Endothelial cell of umbilical vein (primary cell): Measurements from ENCODE around the gene EPC2. TPM values are rescaled to one million over a fixed set of nuclear protein-coding genes. Genes with fewer than 3 reads are reported as not detected.

Experiments
- BruUV-seq: library from RNA; stranded (reverse); fragments of 400-500 nt; replicated peaks from 2 replicates; lab custom pipeline; 2021; lab: Mats Ljungman, UMichigan
- CTCF ChIA-PET: fragments of 300-600, 350-600 bp; sonication (Branson Sonifier 250); formaldehyde crosslinking; loops from one replicate; lab custom pipeline; 2021; ENCODE audit warnings: antibody characterized with exemption, inconsistent platforms; lab: Charles Lee
- POLR2A ChIA-PET: fragments of 300-600, 350-600 bp; sonication (Branson Sonifier 250); formaldehyde crosslinking; loops from one replicate; lab custom pipeline; 2021; ENCODE audit warnings: antibody characterized with exemption, inconsistent platforms; lab: Charles Lee
- DNase-seq: peaks from one replicate; pipeline ENCODE4 v3.0.0-alpha.2; 2011; ENCODE audit warnings: low read depth, low spot score
- FAIRE-seq: peaks from 2 replicates; lab custom pipeline; 2011; peaks lifted over from hg19 to GRCh38; lab: Jason Lieb, UNC
- H2AFZ ChIP-seq: 2 replicates; pipeline ENCODE4 v1.6.0; 2012; ENCODE audit warnings: low read depth, low read length, control low read depth, inconsistent platforms
- H3K27ac ChIP-seq: 2 replicates; pipeline ENCODE4 v1.5.1; 2011; ENCODE audit warnings: low read depth, mild to moderate bottlenecking, control low read depth, low read length, moderate library complexity; ENCODE audit not compliant: insufficient read depth
- H3K27me3 ChIP-seq, 2 experiments: 2 replicates each; pipeline versions ENCODE4 v1.6.0 to v1.6.1; 2011; ENCODE audit warnings: low read length in 2 of 2, mixed read lengths in 1 of 2; ENCODE audit not compliant: control insufficient read depth in 2 of 2, insufficient read depth in 2 of 2
- H3K36me3 ChIP-seq, 2 experiments: 2 replicates in 1 of 2; 3 replicates in 1 of 2; pipeline ENCODE4 v1.5.1; 2011; ENCODE audit warnings: low read length in 2 of 2, mild to moderate bottlenecking in 1 of 2, moderate library complexity in 1 of 2; ENCODE audit not compliant: control insufficient read depth in 2 of 2, insufficient read depth in 2 of 2; ENCODE audit errors: extremely low read depth in 1 of 2
- H3K4me1 ChIP-seq: 3 replicates; pipeline ENCODE4 v1.5.1; 2011; ENCODE audit warnings: mild to moderate bottlenecking, low read length; ENCODE audit not compliant: control insufficient read depth, insufficient read depth; ENCODE audit errors: extremely low read depth
- H3K4me2 ChIP-seq: 2 replicates; pipeline ENCODE4 v1.6.1; 2011; ENCODE audit warnings: low read length, control low read depth, mixed read lengths; ENCODE audit not compliant: insufficient read depth
- H3K4me3 ChIP-seq, 3 experiments: fragments of 200-600 bp in 1 of 3; sonication (generic), shearing (Covaris generic) in 1 of 3; replicated peaks in 1 of 3; 2 replicates each; pipeline ENCODE4 v1.5.1; 2011 to 2016; ENCODE audit warnings: control low read depth in 3 of 3, low read length in 3 of 3, mild to moderate bottlenecking in 2 of 3, inconsistent platforms in 1 of 3, low read depth in 1 of 3, moderate library complexity in 1 of 3; ENCODE audit not compliant: insufficient read depth in 1 of 3
- H3K79me2 ChIP-seq: 2 replicates; pipeline ENCODE4 v1.6.0; 2012; ENCODE audit warnings: low read length, inconsistent platforms; ENCODE audit not compliant: control insufficient read depth, insufficient read depth
- H3K9ac ChIP-seq: replicated peaks from 2 replicates; pipeline ENCODE3; 2011; ENCODE audit warnings: low read length, control low read depth; ENCODE audit not compliant: insufficient read depth; ENCODE audit errors: extremely low read depth
- H3K9me1 ChIP-seq: replicated peaks from 3 replicates; pipeline ENCODE4 v1.6.0; 2011; ENCODE audit warnings: mild to moderate bottlenecking, low read length; ENCODE audit not compliant: control insufficient read depth, insufficient read depth; ENCODE audit errors: extremely low read depth
- H3K9me3 ChIP-seq: replicated peaks from 2 replicates; pipeline ENCODE4 v1.5.1; 2012; ENCODE audit warnings: low read length, inconsistent platforms; ENCODE audit not compliant: control insufficient read depth, insufficient read depth
- H4K20me1 ChIP-seq: replicated peaks from 2 replicates; pipeline ENCODE3; 2011; ENCODE audit warnings: mild to moderate bottlenecking, low read length; ENCODE audit not compliant: control insufficient read depth, insufficient read depth; ENCODE audit errors: extremely low read depth
- EZH2 ChIP-seq: IDR thresholded peaks from 2 replicates; pipeline ENCODE4 v1.6.1; 2012; ENCODE audit warnings: borderline replicate concordance, low read depth, mild to moderate bottlenecking, moderate library complexity, low read length, inconsistent platforms; ENCODE audit not compliant: severe bottlenecking
- FOS ChIP-seq: IDR thresholded peaks from 2 replicates; pipeline ENCODE4 v1.6.1; 2011; ENCODE audit warnings: mild to moderate bottlenecking, low read length, moderate library complexity, borderline replicate concordance; ENCODE audit not compliant: insufficient read depth
- GATA2 ChIP-seq: IDR thresholded peaks from 2 replicates; pipeline ENCODE4 v1.7.0; 2011; ENCODE audit warnings: low read depth, mild to moderate bottlenecking, moderate library complexity, mixed read lengths, low read length; ENCODE audit not compliant: insufficient read length, insufficient read depth
- JUN ChIP-seq: IDR thresholded peaks from 2 replicates; pipeline ENCODE4 v1.6.1; 2011; ENCODE audit warnings: borderline replicate concordance, low read depth; ENCODE audit not compliant: insufficient read length, insufficient read depth
- MAX ChIP-seq: IDR thresholded peaks from 2 replicates; pipeline ENCODE4 v1.6.1; 2011; ENCODE audit not compliant: insufficient read depth, insufficient read length
- MYC ChIP-seq: IDR thresholded peaks from one replicate; pipeline ENCODE4 v1.6.1; 2011; ENCODE audit warnings: mild to moderate bottlenecking, low read depth, low read length
- POLR2A ChIP-seq: IDR thresholded peaks from 2 replicates; pipeline ENCODE4 v1.6.1; 2012; ENCODE audit warnings: low read depth, mild to moderate bottlenecking, control low read depth, low read length
- POLR2AphosphoS5 ChIP-seq: IDR thresholded peaks from 2 replicates; pipeline ENCODE4 v1.6.1; 2012; ENCODE audit warnings: low read depth, mild to moderate bottlenecking, control low read depth, low read length, moderate library complexity; ENCODE audit not compliant: insufficient read depth
- dilution Hi-C: fragments of 300-500 bp; cut with MboI; formaldehyde crosslinking; loops from one replicate; pipeline ENCODE4 v1.15.0; 2019; ENCODE audit warnings: low sequenced_read_pairs; ENCODE audit not compliant: extremely low pct_ligation_motif_present
- intact Hi-C: fragments of 100-400 bp; cut with micrococcal nuclease; formaldehyde crosslinking; loops from one replicate; pipeline ENCODE4 v1.10.0; 2022
- polyA plus RNA-seq, 4 experiments: library from polyadenylated mRNA; depleted of rRNA in 3 of 4; stranded (reverse) in 3 of 4; unstranded in 1 of 4; fragments of >200 nt; gene quantifications; 2 replicates each; pipeline versions ENCODE4 v1.2.1 to v1.2.3, GENCODE V29; 2011 to 2012; ENCODE audit warnings: missing spikeins in 1 of 4
- total RNA-seq: library from RNA; stranded (reverse); gene quantifications from 2 replicates; pipeline ENCODE4 v1.2.3, GENCODE V29; 2021
- TF ChIP-seq, protein P1 (sequence below), 2 donors: IDR thresholded peaks; 1 replicate in 1 of 2; 2 replicates in 1 of 2; pipeline ENCODE4 v1.5.1; 2011; ENCODE audit warnings: low read length in 2 of 2, mild to moderate bottlenecking in 2 of 2, moderate library complexity in 2 of 2, control low read depth in 1 of 2, inconsistent platforms in 1 of 2, low read depth in 1 of 2; ENCODE audit not compliant: insufficient read depth in 1 of 2; ENCODE audit errors: extremely low read depth in 1 of 2

The EPC2 gene
- total and polyA plus RNA-seq, 2 donors (not counting 3 experiments of a cell fraction or from before 2014, with no cell fraction given) = 15.1 to 25.2 TPM

DNA sequence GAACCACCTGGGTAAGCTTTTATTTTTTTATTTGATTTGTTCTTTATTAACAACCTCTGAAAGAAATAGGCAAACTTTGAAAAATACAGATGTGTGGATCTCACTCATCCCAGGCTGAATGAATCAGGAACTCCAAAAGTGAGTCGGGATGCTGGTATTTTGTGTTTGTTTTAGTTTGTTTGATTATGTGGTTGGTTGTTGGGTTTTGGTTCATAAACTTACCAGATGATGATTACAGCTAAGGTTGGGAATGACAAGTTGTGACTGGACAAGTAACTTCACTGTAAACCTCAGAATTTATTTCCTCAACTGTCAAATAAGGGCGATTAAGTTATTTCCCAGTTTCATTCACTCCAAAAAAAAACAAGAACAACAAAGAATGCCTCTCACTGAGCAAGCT is 150.0 kb downstream of the EPC2 start:
- Histone ChIP-seq H3K27me3 (peaks cover 0 to 2% of the 10 kb centered on the region in 2 experiments), H3K9me3 (no peaks in the 10 kb centered on the region), H3K4me2 (no peak overlapping the region), H2AFZ (no peak overlapping the region), H3K4me3 (no peak overlapping the region), H3K9me1 (no peaks in the 10 kb centered on the region), H3K27ac (no peak overlapping the region), H3K79me2 (no peaks in the 10 kb centered on the region), H4K20me1 (no peaks in the 10 kb centered on the region), H3K36me3 (no peaks in the 10 kb centered on the region), H3K4me1 (no peaks in the 10 kb centered on the region), H3K9ac (no peak overlapping the region)
- DNase-seq (no peak), FAIRE-seq (peak; percentile 35)
- peak; percentile 36 for TF ChIP-seq FOS
- TF ChIP-seq MYC = no peak
- ChIA-PET CTCF (no interaction called here), POLR2A (no interaction called here)
- intact Hi-C loops (no loop called here), dilution Hi-C loops (no loop called here)
- no TSS peak for BruUV-seq

DNA sequence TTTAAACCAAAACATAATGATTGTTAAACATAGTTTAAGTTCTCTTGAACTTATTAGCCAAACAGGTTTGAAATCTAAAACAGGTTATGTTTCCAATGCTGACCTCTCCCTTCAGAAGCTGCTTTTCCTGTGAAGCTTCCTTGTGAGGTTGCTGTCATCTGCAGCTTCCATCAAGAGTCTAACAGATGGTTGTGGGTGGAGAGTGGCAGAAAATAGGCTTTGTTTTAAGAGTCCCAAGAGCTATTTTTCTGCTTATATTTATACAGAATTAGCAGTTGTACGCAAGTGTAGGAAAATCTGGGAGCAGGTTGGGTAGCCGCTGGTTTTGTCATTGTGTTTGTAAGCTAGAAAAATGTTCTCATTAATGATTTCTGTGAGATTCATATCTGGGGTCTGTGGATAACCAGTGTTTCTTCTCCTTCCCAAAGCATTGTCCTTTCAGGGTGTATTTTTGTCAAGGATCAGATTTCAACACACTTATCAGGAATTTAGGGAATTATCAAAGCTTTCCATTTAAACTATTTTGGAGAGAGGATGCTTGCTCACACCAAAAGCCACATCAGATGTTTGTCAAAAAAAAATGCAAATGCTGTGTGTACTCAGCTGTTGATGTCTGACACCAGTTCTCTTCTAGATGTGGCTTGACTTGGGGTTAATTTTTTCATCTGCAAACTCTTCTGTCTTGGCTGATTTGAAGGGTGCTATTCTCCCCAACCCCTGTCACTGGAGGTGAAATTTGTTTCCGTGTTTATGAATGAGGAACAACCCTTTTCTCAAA is 152.4 kb downstream of the EPC2 start:
- BruUV-seq = no TSS peak
- intact Hi-C loops = no loop called here

More for the DNA sequence above, 152.4 kb downstream of the EPC2 start:
- H3K9me3 ChIP-seq = no peaks in the 10 kb centered on the region
- H3K4me3 ChIP-seq = no peak overlapping the region
- dilution Hi-C loops = no loop called here
- no peaks in the 10 kb centered on the region for H3K9me1 ChIP-seq
- H3K27me3 ChIP-seq = peaks cover 0 to 2% of the 10 kb centered on the region in 2 experiments
- H3K36me3 ChIP-seq = no peaks in the 10 kb centered on the region
- H3K4me2 ChIP-seq = no peak overlapping the region
- H3K79me2 ChIP-seq = no peaks in the 10 kb centered on the region
- no peak overlapping the region for H2AFZ ChIP-seq
- CTCF ChIA-PET = interaction anchor here (0.9 kb wide), 1 partner anchor 75 kb away, joined by 3 read pairs; no protein-coding TSS in a partner anchor
- TF ChIP-seq POLR2A (no peak), POLR2AphosphoS5 (no peak), EZH2 (no peak), GATA2 (no peak), JUN (no peak), FOS (no peak), MAX (no peak), MYC (no peak)
- TF ChIP-seq, protein P1, sequence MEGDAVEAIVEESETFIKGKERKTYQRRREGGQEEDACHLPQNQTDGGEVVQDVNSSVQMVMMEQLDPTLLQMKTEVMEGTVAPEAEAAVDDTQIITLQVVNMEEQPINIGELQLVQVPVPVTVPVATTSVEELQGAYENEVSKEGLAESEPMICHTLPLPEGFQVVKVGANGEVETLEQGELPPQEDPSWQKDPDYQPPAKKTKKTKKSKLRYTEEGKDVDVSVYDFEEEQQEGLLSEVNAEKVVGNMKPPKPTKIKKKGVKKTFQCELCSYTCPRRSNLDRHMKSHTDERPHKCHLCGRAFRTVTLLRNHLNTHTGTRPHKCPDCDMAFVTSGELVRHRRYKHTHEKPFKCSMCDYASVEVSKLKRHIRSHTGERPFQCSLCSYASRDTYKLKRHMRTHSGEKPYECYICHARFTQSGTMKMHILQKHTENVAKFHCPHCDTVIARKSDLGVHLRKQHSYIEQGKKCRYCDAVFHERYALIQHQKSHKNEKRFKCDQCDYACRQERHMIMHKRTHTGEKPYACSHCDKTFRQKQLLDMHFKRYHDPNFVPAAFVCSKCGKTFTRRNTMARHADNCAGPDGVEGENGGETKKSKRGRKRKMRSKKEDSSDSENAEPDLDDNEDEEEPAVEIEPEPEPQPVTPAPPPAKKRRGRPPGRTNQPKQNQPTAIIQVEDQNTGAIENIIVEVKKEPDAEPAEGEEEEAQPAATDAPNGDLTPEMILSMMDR (IDR thresholded peaks at IDR 0.05; ENCODE audit: extremely low read depth in 1 of 2, insufficient read depth in 1 of 2, low read depth in 1 of 2, low read length in 2 of 2) = no peak
- FAIRE-seq (no peak), DNase-seq (no peak)
- POLR2A ChIA-PET = no interaction called here
- no peaks in the 10 kb centered on the region for H4K20me1 ChIP-seq
- H3K4me1 ChIP-seq = no peaks in the 10 kb centered on the region
- H3K9ac ChIP-seq = no peak overlapping the region
- no peak overlapping the region for H3K27ac ChIP-seq
